ENCODE measurements around the gene ARL2BP. TPM values are rescaled to one million over a fixed set of nuclear protein-coding genes. Genes with fewer than 3 reads are reported as not detected.

ARL2BP gene
- total and polyA plus RNA-seq, 2 of the 13 experiments (the other 11 are each of a cell fraction or from before 2014, with no cell fraction given), result 64.3 to 67.6 TPM

- TF ChIP-seq, protein P1, sequence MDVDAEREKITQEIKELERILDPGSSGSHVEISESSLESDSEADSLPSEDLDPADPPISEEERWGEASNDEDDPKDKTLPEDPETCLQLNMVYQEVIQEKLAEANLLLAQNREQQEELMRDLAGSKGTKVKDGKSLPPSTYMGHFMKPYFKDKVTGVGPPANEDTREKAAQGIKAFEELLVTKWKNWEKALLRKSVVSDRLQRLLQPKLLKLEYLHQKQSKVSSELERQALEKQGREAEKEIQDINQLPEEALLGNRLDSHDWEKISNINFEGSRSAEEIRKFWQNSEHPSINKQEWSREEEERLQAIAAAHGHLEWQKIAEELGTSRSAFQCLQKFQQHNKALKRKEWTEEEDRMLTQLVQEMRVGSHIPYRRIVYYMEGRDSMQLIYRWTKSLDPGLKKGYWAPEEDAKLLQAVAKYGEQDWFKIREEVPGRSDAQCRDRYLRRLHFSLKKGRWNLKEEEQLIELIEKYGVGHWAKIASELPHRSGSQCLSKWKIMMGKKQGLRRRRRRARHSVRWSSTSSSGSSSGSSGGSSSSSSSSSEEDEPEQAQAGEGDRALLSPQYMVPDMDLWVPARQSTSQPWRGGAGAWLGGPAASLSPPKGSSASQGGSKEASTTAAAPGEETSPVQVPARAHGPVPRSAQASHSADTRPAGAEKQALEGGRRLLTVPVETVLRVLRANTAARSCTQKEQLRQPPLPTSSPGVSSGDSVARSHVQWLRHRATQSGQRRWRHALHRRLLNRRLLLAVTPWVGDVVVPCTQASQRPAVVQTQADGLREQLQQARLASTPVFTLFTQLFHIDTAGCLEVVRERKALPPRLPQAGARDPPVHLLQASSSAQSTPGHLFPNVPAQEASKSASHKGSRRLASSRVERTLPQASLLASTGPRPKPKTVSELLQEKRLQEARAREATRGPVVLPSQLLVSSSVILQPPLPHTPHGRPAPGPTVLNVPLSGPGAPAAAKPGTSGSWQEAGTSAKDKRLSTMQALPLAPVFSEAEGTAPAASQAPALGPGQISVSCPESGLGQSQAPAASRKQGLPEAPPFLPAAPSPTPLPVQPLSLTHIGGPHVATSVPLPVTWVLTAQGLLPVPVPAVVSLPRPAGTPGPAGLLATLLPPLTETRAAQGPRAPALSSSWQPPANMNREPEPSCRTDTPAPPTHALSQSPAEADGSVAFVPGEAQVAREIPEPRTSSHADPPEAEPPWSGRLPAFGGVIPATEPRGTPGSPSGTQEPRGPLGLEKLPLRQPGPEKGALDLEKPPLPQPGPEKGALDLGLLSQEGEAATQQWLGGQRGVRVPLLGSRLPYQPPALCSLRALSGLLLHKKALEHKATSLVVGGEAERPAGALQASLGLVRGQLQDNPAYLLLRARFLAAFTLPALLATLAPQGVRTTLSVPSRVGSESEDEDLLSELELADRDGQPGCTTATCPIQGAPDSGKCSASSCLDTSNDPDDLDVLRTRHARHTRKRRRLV (CRISPR knock-in tag; IDR thresholded peaks at IDR 0.05), result no peak
- TF ChIP-seq ZNF615 (CRISPR knock-in tag; IDR thresholded peaks at IDR 0.05; ENCODE audit: borderline replicate concordance), result no peak
- no peak for TF ChIP-seq ZNF556 (CRISPR knock-in tag; IDR thresholded peaks at IDR 0.05; ENCODE audit: borderline replicate concordance)
- TF ChIP-seq SIN3A (IDR thresholded peaks at IDR 0.05; ENCODE audit: borderline replicate concordance, low read depth, low read length), result no peak
- no peak for TF ChIP-seq ZNF431 (CRISPR knock-in tag; IDR thresholded peaks at IDR 0.05; ENCODE audit: borderline replicate concordance, low read depth)
- TF ChIP-seq HDAC6 (IDR thresholded peaks at IDR 0.05; ENCODE audit: low read depth, low read length), result no peak
- TF ChIP-seq ZNF619 (CRISPR knock-in tag; IDR thresholded peaks at IDR 0.05), result no peak
- TF ChIP-seq ZNF713 (CRISPR knock-in tag; IDR thresholded peaks at IDR 0.05), result no peak
- TF ChIP-seq ZNF589 (CRISPR knock-in tag; conservative IDR thresholded peaks at IDR 0.05), result no peak
- TF ChIP-seq TOPORS (CRISPR knock-in tag; IDR thresholded peaks at IDR 0.05), result no peak
- no peak for TF ChIP-seq ZNF205 (CRISPR knock-in tag; IDR thresholded peaks at IDR 0.05)
- no peak for TF ChIP-seq RBFOX2 (IDR thresholded peaks at IDR 0.05; ENCODE audit: low read depth, low read length)
- TF ChIP-seq, protein P2, sequence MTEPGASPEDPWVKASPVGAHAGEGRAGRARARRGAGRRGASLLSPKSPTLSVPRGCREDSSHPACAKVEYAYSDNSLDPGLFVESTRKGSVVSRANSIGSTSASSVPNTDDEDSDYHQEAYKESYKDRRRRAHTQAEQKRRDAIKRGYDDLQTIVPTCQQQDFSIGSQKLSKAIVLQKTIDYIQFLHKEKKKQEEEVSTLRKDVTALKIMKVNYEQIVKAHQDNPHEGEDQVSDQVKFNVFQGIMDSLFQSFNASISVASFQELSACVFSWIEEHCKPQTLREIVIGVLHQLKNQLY (CRISPR knock-in tag; IDR thresholded peaks at IDR 0.05), result no peak
- TF ChIP-seq, protein P3, sequence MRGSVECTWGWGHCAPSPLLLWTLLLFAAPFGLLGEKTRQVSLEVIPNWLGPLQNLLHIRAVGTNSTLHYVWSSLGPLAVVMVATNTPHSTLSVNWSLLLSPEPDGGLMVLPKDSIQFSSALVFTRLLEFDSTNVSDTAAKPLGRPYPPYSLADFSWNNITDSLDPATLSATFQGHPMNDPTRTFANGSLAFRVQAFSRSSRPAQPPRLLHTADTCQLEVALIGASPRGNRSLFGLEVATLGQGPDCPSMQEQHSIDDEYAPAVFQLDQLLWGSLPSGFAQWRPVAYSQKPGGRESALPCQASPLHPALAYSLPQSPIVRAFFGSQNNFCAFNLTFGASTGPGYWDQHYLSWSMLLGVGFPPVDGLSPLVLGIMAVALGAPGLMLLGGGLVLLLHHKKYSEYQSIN (CRISPR knock-in tag; IDR thresholded peaks at IDR 0.05; ENCODE audit: borderline replicate concordance), result no peak
- no peak for TF ChIP-seq CREB3 (CRISPR knock-in tag; IDR thresholded peaks at IDR 0.05)
- TF ChIP-seq, protein P4, sequence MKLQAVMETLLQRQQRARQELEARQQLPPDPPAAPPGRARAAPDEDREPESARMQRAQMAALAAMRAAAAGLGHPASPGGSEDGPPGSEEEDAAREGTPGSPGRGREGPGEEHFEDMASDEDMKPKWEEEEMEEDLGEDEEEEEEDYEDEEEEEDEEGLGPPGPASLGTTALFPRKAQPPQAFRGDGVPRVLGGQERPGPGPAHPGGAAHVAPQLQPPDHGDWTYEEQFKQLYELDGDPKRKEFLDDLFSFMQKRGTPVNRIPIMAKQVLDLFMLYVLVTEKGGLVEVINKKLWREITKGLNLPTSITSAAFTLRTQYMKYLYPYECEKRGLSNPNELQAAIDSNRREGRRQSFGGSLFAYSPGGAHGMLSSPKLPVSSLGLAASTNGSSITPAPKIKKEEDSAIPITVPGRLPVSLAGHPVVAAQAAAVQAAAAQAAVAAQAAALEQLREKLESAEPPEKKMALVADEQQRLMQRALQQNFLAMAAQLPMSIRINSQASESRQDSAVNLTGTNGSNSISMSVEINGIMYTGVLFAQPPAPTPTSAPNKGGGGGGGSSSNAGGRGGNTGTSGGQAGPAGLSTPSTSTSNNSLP (IDR thresholded peaks at IDR 0.05; ENCODE audit: low read depth, low read length), result no peak
- TF ChIP-seq, protein P5, sequence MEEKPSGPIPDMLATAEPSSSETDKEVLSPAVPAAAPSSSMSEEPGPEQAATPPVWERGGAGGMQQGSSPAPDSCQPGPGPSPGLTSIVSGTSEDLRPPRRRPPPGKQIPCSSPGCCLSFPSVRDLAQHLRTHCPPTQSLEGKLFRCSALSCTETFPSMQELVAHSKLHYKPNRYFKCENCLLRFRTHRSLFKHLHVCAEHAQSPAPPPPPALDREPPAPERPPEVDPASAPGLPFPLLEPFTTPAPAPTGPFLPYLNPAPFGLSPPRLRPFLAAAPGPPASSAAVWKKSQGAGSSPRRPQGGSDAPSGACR (CRISPR knock-in tag; IDR thresholded peaks at IDR 0.05), result no peak
- no peak for TF ChIP-seq ZNF30 (CRISPR knock-in tag; IDR thresholded peaks at IDR 0.05)
- TF ChIP-seq ZBTB20 (CRISPR knock-in tag; IDR thresholded peaks at IDR 0.05; ENCODE audit: borderline replicate concordance, low read depth), result no peak
- no peak for TF ChIP-seq HOXA5 (CRISPR knock-in tag; IDR thresholded peaks at IDR 0.05)
Measured at GRCh38 chr16:57283214-57283958, 38.3 kb downstream of the ARL2BP start (continued).
